NCI-H187 treated with DMSO at 0.1 percent for 48 hours (cell line): ENCODE data around the gene TPH2.

Experiments used
- DNase-seq: peaks from one replicate; lab custom pipeline; 2025; lab: John Stamatoyannopoulos, UW

The TPH2 gene

DNA sequence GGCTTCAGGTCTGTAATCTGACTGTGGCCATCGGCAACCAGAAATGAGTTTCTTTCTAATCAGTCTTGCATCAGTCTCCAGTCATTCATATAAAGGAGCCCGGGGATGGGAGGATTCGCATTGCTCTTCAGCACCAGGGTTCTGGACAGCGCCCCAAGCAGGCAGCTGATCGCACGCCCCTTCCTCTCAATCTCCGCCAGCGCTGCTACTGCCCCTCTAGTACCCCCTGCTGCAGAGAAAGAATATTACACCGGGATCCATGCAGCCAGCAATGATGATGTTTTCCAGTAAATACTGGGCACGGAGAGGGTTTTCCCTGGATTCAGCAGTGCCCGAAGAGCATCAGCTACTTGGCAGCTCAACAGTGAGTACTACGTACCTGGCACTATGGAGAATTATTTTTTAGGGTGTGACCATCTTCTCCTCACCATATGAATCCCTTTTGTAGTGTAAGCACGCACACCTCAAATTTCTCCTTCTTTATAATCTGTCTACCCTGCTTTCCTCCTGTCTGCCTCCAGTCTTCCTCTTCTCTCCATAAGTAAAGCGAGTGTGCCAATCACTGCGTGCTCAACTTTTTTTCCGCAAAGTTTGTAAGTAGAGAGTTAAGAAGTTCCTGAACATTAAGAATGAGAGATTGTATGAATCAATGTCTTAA lies at the start of gene TPH2:
TSS of gene TPH2 (plus strand) at position 118 of the 658 bp plus-strand sequence. CDS start at position 260, 142 bp downstream.
- no peak for DNase-seq

DNA sequence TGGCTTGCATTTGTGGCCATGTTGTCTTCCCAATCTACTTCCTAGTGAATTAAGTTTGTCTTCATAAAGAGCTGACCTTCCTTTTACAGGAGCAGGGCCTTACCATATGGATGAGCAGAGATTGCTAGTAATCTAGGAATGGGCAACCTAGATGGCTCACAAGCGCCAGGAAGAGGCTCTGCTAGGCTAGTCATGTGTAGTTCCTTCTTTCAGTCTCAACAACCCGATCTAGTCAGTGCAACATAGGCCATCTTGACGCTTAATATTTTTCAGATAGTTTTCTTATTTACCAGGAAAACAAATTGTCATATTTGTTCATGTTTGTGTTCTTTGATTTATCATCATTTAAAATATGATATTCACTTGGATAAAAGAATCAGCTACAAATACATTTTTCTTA lies 48.2 kb upstream of the TPH2 start:
- no peak for DNase-seq

DNA sequence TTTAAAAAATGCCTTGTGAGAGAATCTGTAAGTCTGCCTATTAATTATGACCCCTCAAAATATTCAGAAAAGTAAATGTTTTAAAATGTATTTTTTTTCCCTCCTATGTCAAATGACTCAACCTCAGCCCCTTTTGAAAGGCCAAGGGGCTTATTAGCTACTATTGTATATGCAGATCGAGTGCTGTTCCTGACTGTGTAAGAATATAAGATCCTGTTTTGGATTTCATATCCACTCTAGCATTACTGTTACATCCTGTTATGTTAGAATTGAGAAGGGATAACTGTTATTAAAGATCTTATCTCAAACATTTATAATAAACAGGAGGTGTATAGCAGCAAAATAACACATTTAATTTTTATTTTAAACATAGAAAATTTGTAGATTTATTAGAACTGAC lies 46.6 kb upstream of the TPH2 start:
- DNase-seq = no peak

- DNase-seq = no peak
Measured at GRCh38 chr12:71896205-71896882, 42.3 kb upstream of the TPH2 start.

DNA sequence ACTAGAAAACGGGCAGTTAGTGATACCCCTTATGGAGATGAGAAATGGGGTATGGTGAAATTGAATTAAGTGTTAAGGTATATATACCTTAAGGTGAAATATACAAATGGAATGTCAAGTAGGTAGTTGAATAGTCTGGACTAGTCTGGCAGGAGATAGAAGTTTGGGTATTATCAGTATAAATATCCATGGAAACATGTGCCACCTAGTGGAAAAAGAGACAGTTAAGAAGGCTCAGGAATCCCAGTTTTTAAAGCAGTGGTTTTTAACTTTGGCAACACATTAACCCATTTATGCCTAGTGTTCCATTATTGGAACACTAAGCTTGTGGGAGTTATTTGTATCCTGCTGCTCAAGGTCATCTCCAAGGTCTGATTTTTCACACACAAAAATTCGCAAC lies 38.6 kb upstream of the TPH2 start:
- no peak for DNase-seq

GRCh38 chr12:71904629-71905028 lies 34.0 kb upstream of the TPH2 start:
- DNase-seq = no peak

- no peak for DNase-seq
Measured at GRCh38 chr12:71935594-71935993, 3.1 kb upstream of the TPH2 start.

DNA sequence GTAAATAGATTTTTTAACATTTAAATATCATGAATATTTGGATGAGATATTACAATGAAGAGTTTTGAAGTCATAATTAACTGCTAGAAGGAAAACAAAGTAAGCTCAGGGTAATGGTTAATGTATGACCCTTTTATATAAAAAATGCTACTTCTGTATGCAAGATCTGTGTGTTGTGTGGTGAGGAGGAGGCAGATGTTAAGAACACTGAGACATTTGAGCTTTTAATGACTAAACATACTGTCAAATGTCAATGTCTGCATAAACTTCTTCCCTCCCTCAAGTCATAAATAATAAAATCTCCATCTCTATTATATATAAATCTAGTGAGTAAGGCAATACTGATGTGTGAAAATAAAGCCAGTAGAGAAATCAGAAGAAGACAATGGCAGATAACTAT lies 1.4 kb downstream of the TPH2 start:
- DNase-seq = no peak

DNA sequence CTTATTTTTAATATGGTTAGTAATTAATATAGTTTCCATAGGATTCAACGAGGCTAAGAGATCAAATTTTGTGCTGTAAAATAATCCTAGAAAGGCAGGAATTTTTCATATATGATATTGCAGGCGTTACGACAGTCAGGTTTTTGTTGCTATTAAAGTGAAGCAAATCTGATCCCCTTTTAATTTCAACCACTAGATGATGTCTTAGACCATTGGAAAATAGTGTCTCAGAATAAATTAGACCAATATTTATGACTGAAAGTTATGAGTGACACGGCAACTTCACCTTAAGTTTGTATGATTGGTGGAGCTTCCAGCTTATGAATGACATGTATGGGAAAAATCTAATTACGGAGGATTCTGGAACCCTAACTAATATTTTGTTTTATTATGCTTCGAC lies 2.5 kb downstream of the TPH2 start:
- no peak for DNase-seq

- no peak for DNase-seq
Measured at GRCh38 chr12:71942259-71942658, 3.6 kb downstream of the TPH2 start.

DNA sequence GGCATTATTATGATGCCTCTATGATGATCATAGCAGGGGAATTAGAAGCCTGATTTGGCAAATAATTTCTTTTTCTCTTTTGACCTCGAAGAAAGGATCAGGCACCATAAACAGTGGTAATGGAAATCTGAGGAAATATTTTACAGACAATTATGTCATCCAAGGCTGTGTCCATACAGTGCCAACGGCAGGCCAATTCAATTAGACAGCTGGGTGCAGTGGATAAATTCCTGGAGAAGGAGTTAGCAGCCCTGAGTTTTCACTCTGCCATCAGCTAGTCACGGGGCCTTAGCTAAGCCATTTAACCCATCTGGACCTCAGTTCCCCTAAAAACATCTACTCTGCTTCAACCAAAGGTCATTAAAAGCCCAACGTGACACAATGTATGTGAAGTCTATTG lies 4.1 kb downstream of the TPH2 start:
- no peak for DNase-seq

DNA sequence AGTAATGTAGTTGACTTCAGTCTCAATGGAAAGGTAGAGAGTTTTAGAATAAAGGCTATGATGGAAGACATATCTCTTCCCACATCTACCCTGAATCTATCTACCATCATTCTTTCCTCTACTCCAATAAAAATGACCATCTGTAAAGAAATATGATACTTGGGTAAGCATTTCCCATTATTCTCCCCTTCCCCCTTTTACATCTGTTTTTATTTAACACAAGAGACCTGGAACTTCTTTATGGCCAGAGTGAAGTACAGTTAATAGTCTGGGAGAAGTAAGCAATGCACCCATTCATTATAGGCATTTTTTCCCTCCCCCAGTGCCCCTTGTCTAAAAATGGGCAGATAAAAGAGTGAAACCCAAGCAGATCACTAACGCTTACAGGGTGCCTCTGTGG lies 6.5 kb downstream of the TPH2 start:
- DNase-seq = no peak

DNA sequence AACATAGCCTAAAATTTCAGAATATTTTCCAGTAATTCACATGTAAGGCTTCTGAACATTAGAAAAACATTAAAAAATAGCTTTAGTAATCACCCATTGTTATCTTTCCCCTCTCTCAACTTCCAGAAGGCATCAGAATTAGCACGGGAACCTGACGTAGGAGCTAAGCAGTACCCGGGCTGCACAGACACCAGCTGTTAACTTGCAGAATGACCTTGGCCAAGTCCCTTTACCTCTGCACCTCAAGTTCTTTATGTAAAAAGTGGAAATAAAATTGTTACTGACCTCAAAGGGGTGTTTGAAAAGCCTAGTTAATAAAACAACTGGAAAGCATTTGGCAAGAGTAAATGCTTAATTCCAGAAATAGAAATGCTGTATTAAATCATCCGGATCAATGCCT lies 7.2 kb downstream of the TPH2 start:
- DNase-seq = no peak

- DNase-seq = peak; percentile 98
Measured at GRCh38 chr12:71947645-71948105, 9.0 kb downstream of the TPH2 start.

DNA sequence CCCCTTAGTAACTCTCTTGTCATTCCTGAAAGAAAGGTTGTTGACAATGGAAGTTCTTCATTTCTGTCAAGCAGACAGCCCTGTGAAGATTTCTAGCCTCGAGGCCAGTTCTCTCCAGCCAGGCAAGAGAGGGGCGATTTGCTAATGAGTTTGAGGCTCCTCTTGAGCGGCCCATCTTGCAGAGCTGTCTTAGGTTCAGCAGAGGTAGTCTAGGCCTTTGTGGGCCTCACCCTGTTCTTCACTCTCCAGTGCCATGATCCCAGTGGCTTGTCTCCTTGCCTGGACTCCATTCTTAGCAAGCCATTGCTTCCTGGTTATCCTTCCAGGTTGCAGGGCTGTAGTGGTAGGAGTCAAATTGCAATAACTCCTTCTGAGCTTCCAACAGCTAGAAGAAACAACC lies 9.7 kb downstream of the TPH2 start:
- DNase-seq = no peak

- no peak for DNase-seq
Measured at GRCh38 chr12:71949646-71950045, 11.0 kb downstream of the TPH2 start.

GRCh38 chr12:71950404-71950803 lies 11.8 kb downstream of the TPH2 start:
- no peak for DNase-seq

DNA sequence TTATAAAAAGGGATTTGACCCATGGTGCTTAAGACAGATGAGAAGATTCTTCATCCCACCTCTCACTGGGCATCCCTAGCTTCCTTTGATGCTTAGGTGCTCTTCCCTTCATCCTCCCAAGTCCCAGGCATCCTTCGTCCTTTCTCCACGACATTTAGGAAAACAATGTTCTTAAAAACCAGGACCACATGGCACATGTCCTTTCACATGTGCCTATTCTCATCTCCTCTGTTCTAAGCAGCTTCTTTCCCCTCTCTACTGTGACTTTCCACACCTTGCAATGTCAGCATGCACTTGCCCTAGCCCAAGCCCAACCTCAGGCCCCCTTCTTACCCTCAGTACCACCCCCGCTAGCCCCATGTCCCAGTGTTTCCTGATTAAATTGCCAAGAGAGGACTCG lies 12.2 kb downstream of the TPH2 start:
- no peak for DNase-seq

GRCh38 chr12:71954083-71954778 lies 15.6 kb downstream of the TPH2 start:
- no peak for DNase-seq

- DNase-seq = no peak
Measured at GRCh38 chr12:71954861-71955260, 16.2 kb downstream of the TPH2 start.

DNA sequence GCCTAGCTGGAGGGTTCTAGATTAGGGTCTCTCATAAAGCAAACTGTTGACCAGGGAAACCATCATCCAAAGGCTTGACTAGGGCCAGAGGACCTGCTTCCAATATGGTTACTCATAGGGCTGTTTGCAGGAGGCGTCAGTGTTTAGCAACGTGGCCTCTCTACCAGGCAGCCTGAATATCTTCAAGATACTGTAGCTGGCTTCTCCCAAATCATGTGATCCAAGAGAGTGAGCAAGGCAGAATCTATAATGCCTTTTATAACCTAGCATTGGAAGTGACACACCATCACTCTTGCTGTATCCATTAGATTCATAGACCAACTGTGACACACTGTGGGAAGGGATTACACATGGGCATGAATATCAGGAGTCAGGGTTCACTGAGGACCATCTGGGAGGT lies 17.3 kb downstream of the TPH2 start:
- no peak for DNase-seq

- DNase-seq = no peak
Measured at GRCh38 chr12:71958056-71958455, 19.4 kb downstream of the TPH2 start.

DNA sequence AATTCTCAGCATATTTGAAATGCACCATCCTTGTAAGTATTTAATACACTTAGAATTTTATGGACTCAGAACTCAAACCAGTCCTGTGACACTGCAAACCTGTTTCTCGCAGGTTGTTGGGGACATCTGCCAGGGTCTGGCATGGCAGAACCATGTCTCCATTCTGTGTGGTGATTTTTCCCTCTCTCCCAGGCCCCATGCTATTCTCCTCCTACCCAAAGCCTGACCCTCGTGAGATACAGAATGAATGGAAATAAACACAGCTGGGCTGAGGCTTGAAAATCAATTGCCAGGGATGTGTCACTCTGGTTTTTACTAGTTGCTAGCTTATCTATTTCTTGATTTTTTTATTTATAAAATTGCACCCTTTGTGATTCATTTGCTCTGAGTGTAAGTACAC lies 19.8 kb downstream of the TPH2 start:
- no peak for DNase-seq
